ENCODE results near the gene CNKSR2.

The CNKSR2 gene

DNA sequence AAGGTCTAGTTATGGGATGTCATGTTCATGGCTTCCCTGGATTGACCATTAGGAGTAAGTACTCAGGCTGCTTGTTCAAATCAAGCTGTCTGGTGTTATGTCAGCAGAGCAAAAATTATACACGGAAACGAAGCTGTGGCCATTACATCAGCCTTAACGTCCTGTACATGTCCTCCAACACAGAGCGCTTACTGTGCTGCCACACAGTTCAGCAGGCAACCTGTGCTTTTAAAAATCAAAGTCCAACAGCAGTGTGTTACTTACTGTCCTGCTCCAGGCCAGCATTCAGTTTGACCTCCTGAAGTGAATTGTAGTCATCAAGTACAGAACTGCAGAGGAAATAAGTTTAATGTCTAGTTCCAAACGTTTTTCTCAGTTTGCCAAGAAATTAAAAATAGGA, 237.9 kb downstream of the CNKSR2 start:
- no peak for DNase-seq (ENCODE audit: low read depth)

DNA sequence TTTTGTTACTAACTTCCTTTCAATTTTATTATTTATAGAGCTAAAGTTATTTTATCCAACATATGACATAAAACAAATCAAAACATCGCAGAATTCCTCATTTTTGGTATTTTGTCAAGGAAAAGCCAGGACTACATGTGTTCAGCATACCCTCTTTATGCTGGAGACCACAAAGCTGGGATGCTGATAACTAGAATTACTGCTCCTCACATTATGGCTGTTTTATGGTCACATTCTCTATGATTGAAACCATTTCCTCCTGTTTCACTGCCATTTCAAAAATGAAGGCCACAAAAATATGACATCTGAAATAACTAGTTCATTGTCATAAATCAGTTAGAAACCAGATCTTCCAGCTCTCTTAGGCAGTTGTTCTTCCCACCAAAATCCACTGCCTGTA, 242.2 kb downstream of the CNKSR2 start:
- no peak for DNase-seq (ENCODE audit: low read depth)

DNA sequence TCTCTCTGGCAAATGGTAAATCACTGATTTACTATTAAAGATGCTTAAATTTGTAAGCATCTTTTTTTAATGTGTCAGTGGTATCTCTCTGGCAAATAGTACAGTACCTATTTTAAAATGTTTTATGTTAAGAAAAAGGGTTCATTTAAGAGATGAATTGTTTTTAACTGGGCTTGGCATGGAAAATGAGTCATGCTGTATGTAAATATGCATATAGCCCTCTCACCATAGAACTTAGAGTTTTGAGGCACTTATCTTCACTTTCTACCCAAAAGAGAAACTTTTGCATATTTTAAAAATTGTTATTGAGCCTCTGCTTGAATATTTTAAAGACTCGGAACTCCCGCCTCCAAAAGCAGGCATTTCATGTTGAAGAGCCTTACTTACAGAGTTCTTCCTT, 246.0 kb downstream of the CNKSR2 start:
- DNase-seq (ENCODE audit: low read depth) = no peak

DNA sequence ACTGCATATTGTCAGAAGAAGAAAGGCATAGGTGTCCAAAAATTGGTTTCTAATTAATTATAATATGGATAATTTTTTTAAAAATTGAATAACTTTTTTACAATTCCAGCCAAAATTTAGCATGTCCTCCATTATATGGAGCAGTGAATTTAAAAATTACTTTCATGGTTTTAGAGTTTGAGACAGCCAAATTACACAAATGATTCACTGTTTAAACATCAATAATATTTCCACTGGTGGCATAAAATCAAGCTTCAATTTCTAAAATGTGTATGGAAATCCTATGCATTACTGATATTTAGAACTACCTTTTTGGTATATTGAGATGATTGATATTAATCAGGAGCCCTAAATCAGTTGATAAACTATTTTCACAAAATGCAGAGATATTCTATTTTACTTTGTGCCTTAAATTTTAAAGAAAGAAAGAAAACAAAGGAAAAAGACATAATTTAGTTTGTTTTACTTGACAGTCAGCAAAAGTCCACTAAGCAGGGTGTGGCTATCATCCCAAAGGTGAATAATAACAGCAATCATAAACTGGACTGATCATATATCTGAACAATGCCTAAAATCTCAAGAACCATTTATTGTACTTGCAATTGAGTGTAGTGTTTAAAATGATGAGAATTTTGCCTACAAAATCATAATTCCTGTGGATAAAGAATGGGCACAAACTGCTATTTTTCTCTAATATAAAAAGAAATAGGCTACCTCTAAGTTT, 249.7 kb downstream of the CNKSR2 start:
- DNase-seq (ENCODE audit: low read depth) = no peak

- DNase-seq (ENCODE audit: low read depth) = no peak
These were observed 257.8 kb downstream of the CNKSR2 start for GRCh38 chrX:21632027-21632426.

DNA sequence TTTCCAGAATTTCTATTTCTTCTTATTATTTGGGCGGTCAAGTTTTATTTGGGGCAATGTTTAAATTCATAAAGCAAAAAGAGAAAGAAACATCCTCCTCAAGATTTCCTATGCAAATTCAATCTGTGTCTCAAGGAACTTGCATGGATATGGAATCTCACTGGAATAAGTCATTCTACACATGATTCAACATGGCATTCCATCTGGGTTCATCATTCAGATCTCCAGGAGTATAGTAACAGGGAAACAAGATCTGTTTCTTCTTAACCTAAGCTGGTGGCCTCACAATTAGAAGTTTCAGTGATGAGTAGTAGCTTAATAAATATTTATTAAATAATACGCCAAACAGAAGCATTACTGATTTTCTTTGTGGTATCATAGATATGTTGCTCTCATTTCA, 264.1 kb downstream of the CNKSR2 start:
- no peak for DNase-seq (ENCODE audit: low read depth)

DNA sequence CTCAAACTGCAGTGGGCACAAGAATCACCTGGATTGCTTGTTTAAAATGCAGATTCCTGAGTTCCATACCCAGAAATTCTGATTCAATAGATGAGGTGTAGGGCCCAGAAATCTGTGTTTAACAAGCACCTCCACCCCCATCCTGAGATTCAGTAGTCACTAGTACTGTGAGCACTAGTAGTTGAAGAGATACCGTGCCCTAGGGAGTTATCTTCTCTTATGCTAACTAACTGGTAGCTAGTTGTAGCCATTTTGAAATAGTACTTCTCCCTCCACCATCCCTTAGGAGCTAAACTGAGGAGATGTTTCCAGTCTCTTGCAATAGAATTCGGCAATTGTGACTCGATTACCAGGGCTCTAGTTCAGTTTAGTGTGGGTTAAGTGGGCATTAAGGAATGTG, 265.6 kb downstream of the CNKSR2 start:
- DNase-seq (ENCODE audit: low read depth) = no peak

DNA sequence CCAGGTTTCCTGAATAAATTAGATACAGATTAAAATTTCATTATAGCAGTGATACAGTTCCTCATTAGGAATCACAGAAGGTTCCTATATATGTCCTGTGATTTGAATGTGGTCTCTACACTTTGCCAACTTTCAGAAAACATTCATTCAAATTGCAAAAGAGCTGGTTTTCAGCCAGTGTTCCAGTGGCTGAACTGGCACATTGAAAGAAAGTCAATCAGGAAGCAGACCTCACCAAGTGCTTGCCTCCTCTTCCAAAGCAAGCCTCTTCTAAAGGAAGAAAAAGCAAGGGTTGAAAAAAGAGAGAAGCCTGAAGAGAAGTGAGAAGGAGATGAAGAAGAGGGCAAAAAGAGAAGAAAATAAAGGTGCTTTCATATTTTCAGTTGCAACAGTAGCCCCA, 271.2 kb downstream of the CNKSR2 start:
- DNase-seq (ENCODE audit: low read depth) = no peak

DNA sequence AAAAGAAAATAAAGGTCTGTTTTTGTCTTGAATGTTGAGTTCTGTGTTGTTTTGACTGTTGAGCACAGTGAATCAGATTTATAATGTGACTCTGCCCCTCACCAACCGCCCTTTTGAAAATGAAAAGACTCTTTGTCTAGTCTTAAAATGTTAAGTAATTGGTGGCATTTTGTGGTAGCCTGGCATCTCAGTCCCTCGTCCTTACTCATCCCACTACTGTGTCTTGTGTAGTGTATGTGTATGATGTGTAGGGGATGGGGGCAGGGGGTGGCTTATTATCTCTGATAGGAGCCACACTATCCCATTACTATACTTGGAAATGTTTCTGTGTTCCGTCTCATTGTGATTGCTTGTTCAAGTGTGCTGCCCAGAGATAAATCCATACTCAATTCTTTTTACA, 271.7 kb downstream of the CNKSR2 start:
- no peak for DNase-seq (ENCODE audit: low read depth)

GRCh38 chrX:21655901-21656586, 281.8 kb downstream of the CNKSR2 start:
- DNase-seq (ENCODE audit: low read depth) = no peak

- DNase-seq (ENCODE audit: low read depth) = no peak
These were observed 282.5 kb downstream of the CNKSR2 start for GRCh38 chrX:21656587-21657317.

DNA sequence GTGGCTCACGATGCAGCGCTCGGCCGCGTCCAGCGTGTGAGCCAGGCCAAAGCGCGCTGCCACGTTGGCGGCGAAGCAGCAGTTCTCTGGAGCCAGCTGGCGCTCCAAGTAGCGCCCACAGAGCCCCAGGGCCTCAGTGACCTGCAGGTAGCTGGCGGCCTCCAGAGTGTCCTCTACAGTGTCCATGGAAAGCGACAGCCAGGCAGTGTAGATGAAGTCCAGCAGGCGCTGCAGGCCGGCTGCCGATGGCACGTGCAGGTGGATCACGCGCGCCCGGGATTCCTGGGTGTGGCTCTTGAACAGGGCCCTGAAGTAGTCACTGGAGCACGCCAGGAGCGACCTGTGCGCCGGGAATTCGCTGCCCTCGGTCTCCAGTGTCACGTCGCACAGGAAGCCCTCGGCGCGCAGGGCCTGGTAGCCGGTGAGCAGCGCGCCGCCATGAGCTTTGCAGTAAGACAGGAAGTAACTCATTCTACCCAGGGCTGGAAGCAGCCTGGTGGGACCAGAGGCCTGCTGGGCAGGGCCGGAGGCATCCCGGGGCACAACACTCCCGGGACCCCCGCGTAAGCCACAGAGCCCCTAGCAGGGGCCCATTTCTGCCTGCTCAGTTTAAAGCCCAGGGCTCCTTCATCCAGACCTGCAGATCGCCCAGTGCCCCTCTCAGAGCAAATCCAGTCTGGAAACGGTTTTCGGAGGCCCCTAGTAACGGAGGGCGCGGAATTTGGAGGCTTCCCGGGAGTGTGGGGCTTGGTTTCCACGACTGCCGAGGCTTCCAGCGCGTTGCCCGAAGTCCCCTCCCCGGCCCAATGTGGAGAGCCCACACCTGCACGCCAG, 283.3 kb downstream of the CNKSR2 start:
- no peak for DNase-seq (ENCODE audit: low read depth)

DNA sequence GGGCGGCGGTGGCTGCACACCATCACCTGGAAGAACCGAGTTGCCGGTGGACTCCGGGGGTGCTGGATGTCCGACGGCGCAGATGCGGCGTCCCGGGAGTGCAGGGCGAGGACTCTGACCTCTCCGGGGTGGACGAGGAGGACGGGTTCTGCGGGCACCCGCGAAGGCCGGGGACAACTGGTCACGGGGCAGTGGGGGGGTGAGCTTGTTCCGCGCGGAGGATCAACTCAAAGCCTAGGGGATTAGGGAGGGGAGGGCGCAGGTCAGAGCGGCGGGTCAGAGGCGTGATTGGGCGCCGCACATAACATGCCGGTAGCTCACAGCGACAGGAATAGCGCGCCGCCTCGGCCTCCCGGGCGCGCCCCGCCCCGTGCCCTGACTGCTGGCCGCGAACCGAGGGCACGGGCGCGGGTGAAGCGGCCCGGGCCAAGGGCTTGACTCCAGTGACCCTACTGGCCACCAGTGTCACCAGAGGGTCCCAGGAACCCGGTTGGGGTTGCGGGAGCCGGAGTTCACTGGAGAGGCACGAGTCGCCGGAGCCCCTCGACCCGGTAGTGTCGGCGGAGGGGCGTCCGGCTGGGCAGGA, 284.0 kb downstream of the CNKSR2 start, which contains the start of gene KLHL34:
Gene KLHL34, minus strand, starts transcription at position 179 of the 586 bp plus-strand sequence. CDS start 542 bp downstream, outside the sequence.
- DNase-seq (ENCODE audit: low read depth) = no peak

DNA sequence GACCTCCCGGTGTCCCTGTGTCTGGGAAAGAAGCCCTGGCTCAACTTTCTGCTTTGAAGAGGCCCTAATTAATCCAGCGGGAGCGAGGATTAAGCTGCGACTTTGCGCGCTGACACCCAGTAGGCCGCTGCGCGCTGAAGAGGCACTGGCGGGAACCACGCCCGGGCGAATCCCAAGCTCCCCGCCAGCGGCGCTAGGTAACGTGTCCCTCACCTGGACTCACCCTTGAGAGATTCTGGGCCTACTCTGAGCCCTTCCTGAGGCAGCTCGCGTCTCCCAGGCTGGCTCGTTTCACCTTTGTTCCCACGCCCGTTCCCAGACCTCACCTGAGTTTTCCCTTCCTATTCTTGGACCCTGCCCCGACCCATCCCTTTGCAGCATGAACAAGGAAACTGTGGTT, 284.5 kb downstream of the CNKSR2 start:
- DNase-seq (ENCODE audit: low read depth) = no peak

DNA sequence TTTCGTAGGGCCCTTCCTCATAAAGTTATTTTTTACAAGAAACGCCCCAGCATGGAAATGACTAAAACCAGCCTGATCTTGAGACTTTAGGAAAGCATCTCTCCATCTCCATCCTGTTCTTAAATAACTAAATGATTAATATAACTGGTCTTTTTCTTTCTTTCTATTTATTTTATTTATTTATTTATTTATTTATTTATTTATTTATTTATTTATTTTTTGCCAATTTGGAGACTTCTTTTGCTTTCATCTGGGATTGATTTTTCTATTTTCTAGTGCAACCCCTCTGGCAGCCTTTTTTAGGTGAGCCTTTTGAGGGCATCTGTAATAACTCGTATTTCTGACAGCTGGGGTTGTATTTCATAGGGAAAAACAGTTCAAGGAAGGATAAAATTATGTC, 285.1 kb downstream of the CNKSR2 start:
- DNase-seq (ENCODE audit: low read depth) = no peak

DNA sequence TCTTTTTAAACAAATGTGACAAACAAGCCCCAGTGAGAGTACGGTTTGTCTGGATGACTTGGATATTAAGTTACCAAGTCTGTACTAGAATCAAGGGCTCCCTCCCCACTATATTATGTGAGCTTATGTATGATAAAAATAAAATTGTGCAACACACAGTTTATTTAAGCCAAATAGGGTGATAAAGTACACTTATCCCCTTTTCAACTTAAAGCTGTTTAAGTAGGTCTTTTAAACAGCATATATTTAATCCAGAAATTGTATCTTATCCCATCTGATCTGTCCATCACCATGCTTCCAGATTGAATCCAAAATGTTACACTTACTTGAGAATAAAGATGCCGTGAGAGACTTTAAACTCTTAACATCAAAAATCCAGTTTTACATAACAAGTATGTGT, 285.9 kb downstream of the CNKSR2 start:
- DNase-seq (ENCODE audit: low read depth) = no peak

DNA sequence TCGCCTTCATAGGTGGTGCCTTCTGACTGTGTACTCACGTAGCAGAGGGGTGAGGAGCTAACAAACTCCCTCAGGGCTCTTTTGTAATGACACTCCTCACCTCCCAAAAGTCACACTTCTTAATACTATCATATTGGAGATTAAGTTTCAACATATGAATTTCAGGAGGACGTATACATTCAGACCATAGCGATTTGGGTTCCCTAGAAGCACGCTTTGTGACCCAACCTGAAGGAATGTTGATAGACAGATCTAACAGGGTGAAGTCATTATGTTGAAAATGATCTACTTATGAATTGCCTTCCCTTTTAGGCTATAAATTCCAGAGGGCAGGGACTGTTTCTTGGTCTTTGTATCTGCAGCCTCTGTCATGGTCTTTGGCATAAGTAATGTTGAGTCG, 287.1 kb downstream of the CNKSR2 start:
- DNase-seq (ENCODE audit: low read depth) = no peak

GRCh38 chrX:21662761-21663160, 288.5 kb downstream of the CNKSR2 start:
- DNase-seq (ENCODE audit: low read depth) = no peak

DNA sequence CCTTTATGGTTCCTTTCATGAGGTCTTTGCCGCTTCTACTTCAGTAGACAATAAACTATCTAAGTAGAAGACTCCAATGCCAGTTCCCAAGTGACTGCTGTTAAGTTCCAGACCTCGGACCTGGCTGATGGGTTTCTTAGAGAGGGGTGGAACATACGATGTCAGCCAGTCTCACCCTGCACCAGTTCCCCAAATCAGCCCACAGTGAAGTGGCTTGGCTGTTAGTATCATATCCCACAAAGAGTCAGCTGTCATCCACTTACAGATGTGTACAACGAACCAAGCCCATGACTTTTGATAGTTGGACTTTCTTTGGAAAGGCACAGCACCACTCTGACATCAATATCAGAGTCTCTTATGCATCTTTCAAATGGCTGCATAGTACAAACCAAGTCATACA, 292.0 kb downstream of the CNKSR2 start:
- no peak for DNase-seq (ENCODE audit: low read depth)

DNA sequence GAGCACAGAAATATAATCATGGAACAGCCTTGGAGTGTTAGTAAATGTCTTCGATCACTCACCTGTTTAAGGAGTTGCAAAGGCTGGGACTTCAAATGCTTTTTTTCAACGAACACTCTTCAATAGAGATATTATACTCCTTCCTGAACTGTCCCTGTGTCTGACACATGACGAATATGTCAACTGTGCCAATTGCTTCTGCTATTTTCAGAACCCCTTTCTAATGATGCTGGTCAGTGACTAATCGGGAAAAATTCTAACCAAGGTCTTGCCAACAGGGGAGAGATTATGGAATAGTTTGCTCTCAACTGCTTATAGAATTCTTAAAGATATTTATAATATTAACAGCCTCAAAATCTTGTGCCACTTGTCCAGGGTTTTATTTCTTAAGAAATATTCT, 292.5 kb downstream of the CNKSR2 start:
- DNase-seq (ENCODE audit: low read depth) = no peak

- DNase-seq (ENCODE audit: low read depth) = no peak
These were observed 300.4 kb downstream of the CNKSR2 start for GRCh38 chrX:21674430-21675186.

Measured in stimulated activated CD8-positive, alpha-beta memory T cell treated with anti-CD3 and anti-CD28 coated beads, Interleukin-12 subunit alpha, Interleukin-12 subunit beta, amount 100 ng/mL, for 4 hours (primary cell).